ENCODE results near the gene C1orf122. TPM values are rescaled to one million over a fixed set of nuclear protein-coding genes. Genes with fewer than 3 reads are reported as not detected.

Gene C1orf122
- total and polyA plus RNA-seq, 10 of the 15 experiments (the other 5 are each of a cell fraction or from before 2014, with no cell fraction given) = 1.6 to 35.8 (median 14.8) TPM

GRCh38 chr1:37793773-37794371 lies 13.7 kb upstream of the C1orf122 start, which contains the start of gene MANEAL (continued):
- TF ChIP-seq ATF2 (IDR thresholded peaks at IDR 0.05; ENCODE audit: low read length) (no peak), ZNF384 (IDR thresholded peaks at IDR 0.05; ENCODE audit: borderline replicate concordance, low read depth, low read length) (no peak), EZH2 (IDR thresholded peaks at IDR 0.05; ENCODE audit: borderline replicate concordance, control insufficient read depth, low read depth, low read length) (no peak), ZNF207 (IDR thresholded peaks at IDR 0.05; ENCODE audit: borderline replicate concordance) (no peak), MYC (IDR thresholded peaks at IDR 0.05; ENCODE audit: insufficient read depth, insufficient read length, insufficient replicate concordance, low read length, severe bottlenecking) (peak; percentile 49), ZNF687 (IDR thresholded peaks at IDR 0.05) (peak; percentile 41; the same call in 1 of the 2 replicates), SMAD5 (IDR thresholded peaks at IDR 0.05; ENCODE audit: low read depth) (no peak), E2F8 (IDR thresholded peaks at IDR 0.05; ENCODE audit: low read depth, partially characterized antibody) (no peak), RCOR1 (conservative IDR thresholded peaks at IDR 0.05; ENCODE audit: low read depth, low read length) (no peak), ZSCAN29 (IDR thresholded peaks at IDR 0.05) (no peak), BHLHE40 (IDR thresholded peaks at IDR 0.05; ENCODE audit: borderline replicate concordance in 1 of 2, low read depth in 2 of 2, low read length in 1 of 2) (peak; percentile 20 to 82; a peak in 2 of 4 replicates), ETV6 (conservative IDR thresholded peaks at IDR 0.05 in 1 of 2, IDR thresholded peaks at IDR 0.05 in 1 of 2; ENCODE audit: borderline replicate concordance in 1 of 2, low read depth in 1 of 2) (no peak), CHD2 (IDR thresholded peaks at IDR 0.05; ENCODE audit: borderline replicate concordance, low read depth, low read length) (no peak), SIN3A (IDR thresholded peaks at IDR 0.05; ENCODE audit: low read depth, low read length) (no peak), ZNF622 (IDR thresholded peaks at IDR 0.05) (no peak), HDAC2 (IDR thresholded peaks at IDR 0.05) (no peak), EGR1 (IDR thresholded peaks at IDR 0.05; ENCODE audit: borderline replicate concordance in 1 of 2, low read depth in 2 of 2, low read length in 2 of 2) (peak in 1 of 2 experiments; percentile 92; a peak in 2 of 3 replicates), BACH1 (IDR thresholded peaks at IDR 0.05; ENCODE audit: borderline replicate concordance) (peak; percentile 38; the same call in 1 of the 2 replicates), HDGF (IDR thresholded peaks at IDR 0.05) (no peak), ASH2L (IDR thresholded peaks at IDR 0.05; ENCODE audit: borderline replicate concordance, low read depth) (no peak), POLR2A (IDR thresholded peaks at IDR 0.05; ENCODE audit: low read depth, low read length) (peak; percentile 69)
